HepG2 (cell line): ENCODE measurements around the gene ZNF652. TPM values are rescaled to one million over a fixed set of nuclear protein-coding genes. Genes with fewer than 3 reads are reported as not detected.

Experiments
- ARID4A ChIP-seq: sonication (generic); formaldehyde crosslinking; IDR thresholded peaks from 2 replicates; pipeline ENCODE4 v1.5.0; 2020; ENCODE audit warnings: mild to moderate bottlenecking, missing genetic modification reagents, borderline replicate concordance
- ARID5B ChIP-seq: IDR thresholded peaks from 2 replicates; pipeline ENCODE4 v1.4.0; 2020; ENCODE audit warnings: mild to moderate bottlenecking, missing genetic modification reagents
- DMAP1 ChIP-seq: IDR thresholded peaks from 2 replicates; pipeline ENCODE4 v1.6.1; 2016
- E2F1 ChIP-seq: sonication (generic); formaldehyde crosslinking; IDR thresholded peaks from 2 replicates; pipeline ENCODE4 v1.5.0; 2020; ENCODE audit warnings: missing genetic modification reagents
- HOXA5 ChIP-seq: sonication (generic); formaldehyde crosslinking; IDR thresholded peaks from 2 replicates; pipeline ENCODE4 v1.4.0; 2020; ENCODE audit warnings: missing genetic modification reagents
- NONO ChIP-seq, 2 experiments: fragments of 450-650 bp in 1 of 2; sonication (generic) in 1 of 2; formaldehyde crosslinking in 1 of 2; IDR thresholded peaks in 1 of 2; conservative IDR thresholded peaks in 1 of 2; 2 replicates each; pipeline versions ENCODE4 v1.6.1 to v1.8.0; 2017 to 2022; ENCODE audit warnings: mild to moderate bottlenecking in 1 of 2, missing genetic modification reagents in 1 of 2, moderate library complexity in 1 of 2
- POLR2A ChIP-seq, 2 experiments: IDR thresholded peaks; 2 replicates each; pipeline ENCODE4 v1.6.1; 2011; ENCODE audit warnings: low read depth in 2 of 2, low read length in 2 of 2, mild to moderate bottlenecking in 1 of 2, moderate library complexity in 1 of 2; ENCODE audit not compliant: insufficient read depth in 1 of 2
- TGIF2 ChIP-seq: IDR thresholded peaks from 2 replicates; pipeline ENCODE4 v1.6.1; 2016; ENCODE audit warnings: control low read depth, missing compliant biosample characterization
- ZNF615 ChIP-seq: sonication (generic); formaldehyde crosslinking; IDR thresholded peaks from 2 replicates; pipeline ENCODE4 v1.5.0; 2020; ENCODE audit warnings: mild to moderate bottlenecking, missing genetic modification reagents, borderline replicate concordance
- ZNF784 ChIP-seq: sonication (generic); formaldehyde crosslinking; IDR thresholded peaks from 2 replicates; pipeline ENCODE4 v1.5.1; 2020; ENCODE audit warnings: missing genetic modification reagents, mild to moderate bottlenecking, borderline replicate concordance
- ZNF850 ChIP-seq: sonication (generic); formaldehyde crosslinking; conservative IDR thresholded peaks from 2 replicates; pipeline ENCODE4 v1.9.0; 2021; ENCODE audit warnings: mild to moderate bottlenecking, missing genetic modification reagents
- ZNF878 ChIP-seq: sonication (generic); formaldehyde crosslinking; IDR thresholded peaks from 2 replicates; pipeline ENCODE4 v1.8.1; 2023; ENCODE audit warnings: mild to moderate bottlenecking, missing genetic modification reagents, moderate library complexity
- polyA plus RNA-seq, 8 experiments: library from polyadenylated mRNA; depleted of rRNA in 3 of 8; stranded (reverse) in 7 of 8; unstranded in 1 of 8; fragments of >200 nt; fragmentation: Illumina TruSeq in 4 of 8; extraction: Trizol in 4 of 8; gene quantifications; 2 replicates each; pipeline versions ENCODE4 v1.2.1 to v1.2.3, GENCODE V29; 2011 to 2016; ENCODE audit warnings: low read depth in 4 of 8, missing spikeins in 1 of 8, mixed read lengths in 1 of 8; ENCODE audit not compliant: insufficient read depth in 1 of 8
- total RNA-seq, 5 experiments: library from RNA; depleted of rRNA; stranded (reverse); fragments of >200 nt; fragmentation: Illumina TruSeq; extraction: Trizol; gene quantifications; 2 replicates each; pipeline ENCODE4 v1.2.3, GENCODE V29; 2016; ENCODE audit warnings: low read depth in 1 of 5

ZNF652 gene
- total and polyA plus RNA-seq, 2 of the 13 experiments (the other 11 are each of a cell fraction or from before 2014, with no cell fraction given), result 16.2 to 30.2 TPM

- TF ChIP-seq NONO (IDR thresholded peaks at IDR 0.05), result no peak
- peak; percentile 17; the same call in 1 of the 2 replicates for TF ChIP-seq NONO (CRISPR knock-in tag; conservative IDR thresholded peaks at IDR 0.05)
- TF ChIP-seq ARID5B (CRISPR knock-in tag), result 0 out of 2 replicates have a peak, but pooled peaks have one; percentile 37
- TF ChIP-seq POLR2A (IDR thresholded peaks at IDR 0.05; ENCODE audit: insufficient read depth in 1 of 2, low read depth in 2 of 2, low read length in 2 of 2), result peak; percentile 42 to 58; a peak in 3 of 4 replicates
- TF ChIP-seq ZNF784 (CRISPR knock-in tag), result peak; percentile 52; the same call in 1 of the 2 replicates
- 0 out of 2 replicates have a peak, but pooled peaks have one; percentile 19 for TF ChIP-seq E2F1
- TF ChIP-seq ZNF850 (CRISPR knock-in tag), result no peak
- 0 out of 2 replicates have a peak, but pooled peaks have one; percentile 52 for TF ChIP-seq HOXA5 (CRISPR knock-in tag)
- TF ChIP-seq TGIF2, result no peak; the same call in none of the 2 replicates
- TF ChIP-seq DMAP1 (CRISPR knock-in tag), result peak; percentile 61; the same call in 1 of the 2 replicates
- TF ChIP-seq ZNF878 (CRISPR knock-in tag), result peak; percentile 28; the same call in 1 of the 2 replicates
- TF ChIP-seq ARID4A, result peak; percentile 56
- no peak for TF ChIP-seq ZNF615
Measured at GRCh38 chr17:49361129-49361901, 735 bp downstream of the ZNF652 start (continued).
